ENCODE results near the gene GALR2. TPM values are rescaled to one million over a fixed set of nuclear protein-coding genes. Genes with fewer than 3 reads are reported as not detected.

Gene GALR2
- total and polyA plus RNA-seq, 9 of the 15 experiments (the other 6 are each of a cell fraction or from before 2014, with no cell fraction given), result 0.34 TPM; not detected in 8

DNA sequence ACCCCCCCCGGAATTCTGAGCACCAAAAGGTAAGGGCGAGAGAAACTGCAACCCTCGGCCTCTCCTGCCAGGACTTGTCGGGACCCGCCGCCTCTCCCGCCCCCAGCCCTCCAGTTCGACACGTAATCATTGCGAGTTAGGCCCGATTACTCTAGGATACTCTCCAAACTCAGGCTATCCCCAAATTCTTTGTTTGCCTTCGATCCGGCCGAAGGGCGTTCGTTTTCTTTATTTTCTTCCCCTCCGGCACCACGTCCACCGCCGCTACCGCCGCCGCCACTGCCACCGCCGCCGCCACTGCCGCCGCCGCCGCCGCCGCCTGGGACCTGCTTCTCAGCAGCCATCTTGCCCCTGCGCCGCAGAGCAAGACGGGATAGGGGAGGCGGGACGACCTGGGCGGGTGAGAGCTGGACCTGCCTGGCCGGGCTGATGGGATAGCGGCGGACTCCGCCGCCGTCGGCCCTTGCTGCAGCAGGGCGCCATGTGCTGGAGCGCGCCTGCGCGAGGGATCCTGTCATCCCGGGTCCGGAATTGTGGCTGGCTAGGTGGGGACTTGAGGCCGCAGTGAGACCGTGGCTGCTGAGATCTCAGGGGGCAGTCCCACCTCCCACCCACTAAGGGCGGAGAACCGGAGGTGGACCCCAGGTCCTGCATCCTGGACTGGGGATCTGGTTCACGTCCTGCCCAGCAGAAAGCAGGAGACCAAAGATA is 2.3 kb upstream of the GALR2 start, which contains the start of gene SRP68 (continued):
- TF ChIP-seq ZNF79 (CRISPR knock-in tag; IDR thresholded peaks at IDR 0.05; ENCODE audit: low read depth), result no peak
- peak; percentile 40 for TF ChIP-seq PCBP1 (IDR thresholded peaks at IDR 0.05; ENCODE audit: low read depth, low read length, poor library complexity, severe bottlenecking)
- no peak for TF ChIP-seq ZNF785 (CRISPR knock-in tag; IDR thresholded peaks at IDR 0.05)
- peak; percentile 100 for TF ChIP-seq POLR2G (IDR thresholded peaks at IDR 0.05; ENCODE audit: low read depth, low read length)
- TF ChIP-seq GABPB1 (CRISPR knock-in tag; IDR thresholded peaks at IDR 0.05), result peak; percentile 74
- TF ChIP-seq, protein P1, sequence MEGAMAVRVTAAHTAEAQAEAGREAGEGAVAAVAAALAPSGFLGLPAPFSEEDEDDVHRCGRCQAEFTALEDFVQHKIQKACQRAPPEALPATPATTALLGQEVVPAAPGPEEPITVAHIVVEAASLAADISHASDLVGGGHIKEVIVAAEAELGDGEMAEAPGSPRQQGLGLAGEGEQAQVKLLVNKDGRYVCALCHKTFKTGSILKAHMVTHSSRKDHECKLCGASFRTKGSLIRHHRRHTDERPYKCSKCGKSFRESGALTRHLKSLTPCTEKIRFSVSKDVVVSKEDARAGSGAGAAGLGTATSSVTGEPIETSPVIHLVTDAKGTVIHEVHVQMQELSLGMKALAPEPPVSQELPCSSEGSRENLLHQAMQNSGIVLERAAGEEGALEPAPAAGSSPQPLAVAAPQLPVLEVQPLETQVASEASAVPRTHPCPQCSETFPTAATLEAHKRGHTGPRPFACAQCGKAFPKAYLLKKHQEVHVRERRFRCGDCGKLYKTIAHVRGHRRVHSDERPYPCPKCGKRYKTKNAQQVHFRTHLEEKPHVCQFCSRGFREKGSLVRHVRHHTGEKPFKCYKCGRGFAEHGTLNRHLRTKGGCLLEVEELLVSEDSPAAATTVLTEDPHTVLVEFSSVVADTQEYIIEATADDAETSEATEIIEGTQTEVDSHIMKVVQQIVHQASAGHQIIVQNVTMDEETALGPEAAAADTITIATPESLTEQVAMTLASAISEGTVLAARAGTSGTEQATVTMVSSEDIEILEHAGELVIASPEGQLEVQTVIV (CRISPR knock-in tag; IDR thresholded peaks at IDR 0.05; ENCODE audit: borderline replicate concordance), result no peak
- TF ChIP-seq ZNF696 (CRISPR knock-in tag; conservative IDR thresholded peaks at IDR 0.05), result no peak
- TF ChIP-seq, protein P2, sequence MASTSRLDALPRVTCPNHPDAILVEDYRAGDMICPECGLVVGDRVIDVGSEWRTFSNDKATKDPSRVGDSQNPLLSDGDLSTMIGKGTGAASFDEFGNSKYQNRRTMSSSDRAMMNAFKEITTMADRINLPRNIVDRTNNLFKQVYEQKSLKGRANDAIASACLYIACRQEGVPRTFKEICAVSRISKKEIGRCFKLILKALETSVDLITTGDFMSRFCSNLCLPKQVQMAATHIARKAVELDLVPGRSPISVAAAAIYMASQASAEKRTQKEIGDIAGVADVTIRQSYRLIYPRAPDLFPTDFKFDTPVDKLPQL (IDR thresholded peaks at IDR 0.05; ENCODE audit: extremely low read depth, insufficient read length), result peak; percentile 10
- peak; percentile 99 for TF ChIP-seq ZNF76 (CRISPR knock-in tag; IDR thresholded peaks at IDR 0.05; ENCODE audit: borderline replicate concordance)
- TF ChIP-seq TARDBP (IDR thresholded peaks at IDR 0.05), result 0 out of 2 replicates have a peak, but pooled peaks have one; percentile 73
- no peak for TF ChIP-seq OTX1 (CRISPR knock-in tag; IDR thresholded peaks at IDR 0.05)
- TF ChIP-seq NUFIP1 (IDR thresholded peaks at IDR 0.05; ENCODE audit: partially characterized antibody), result no peak
- TF ChIP-seq, protein P3, sequence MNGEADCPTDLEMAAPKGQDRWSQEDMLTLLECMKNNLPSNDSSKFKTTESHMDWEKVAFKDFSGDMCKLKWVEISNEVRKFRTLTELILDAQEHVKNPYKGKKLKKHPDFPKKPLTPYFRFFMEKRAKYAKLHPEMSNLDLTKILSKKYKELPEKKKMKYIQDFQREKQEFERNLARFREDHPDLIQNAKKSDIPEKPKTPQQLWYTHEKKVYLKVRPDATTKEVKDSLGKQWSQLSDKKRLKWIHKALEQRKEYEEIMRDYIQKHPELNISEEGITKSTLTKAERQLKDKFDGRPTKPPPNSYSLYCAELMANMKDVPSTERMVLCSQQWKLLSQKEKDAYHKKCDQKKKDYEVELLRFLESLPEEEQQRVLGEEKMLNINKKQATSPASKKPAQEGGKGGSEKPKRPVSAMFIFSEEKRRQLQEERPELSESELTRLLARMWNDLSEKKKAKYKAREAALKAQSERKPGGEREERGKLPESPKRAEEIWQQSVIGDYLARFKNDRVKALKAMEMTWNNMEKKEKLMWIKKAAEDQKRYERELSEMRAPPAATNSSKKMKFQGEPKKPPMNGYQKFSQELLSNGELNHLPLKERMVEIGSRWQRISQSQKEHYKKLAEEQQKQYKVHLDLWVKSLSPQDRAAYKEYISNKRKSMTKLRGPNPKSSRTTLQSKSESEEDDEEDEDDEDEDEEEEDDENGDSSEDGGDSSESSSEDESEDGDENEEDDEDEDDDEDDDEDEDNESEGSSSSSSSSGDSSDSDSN (IDR thresholded peaks at IDR 0.05; ENCODE audit: borderline replicate concordance in 1 of 2, low read depth in 2 of 2, low read length in 2 of 2), result peak in 1 of 2 experiments; percentile 73; a peak in 1 of 4 replicates
- TF ChIP-seq ZNF121 (CRISPR knock-in tag; conservative IDR thresholded peaks at IDR 0.05), result no peak
- TF ChIP-seq ZNF764 (CRISPR knock-in tag; IDR thresholded peaks at IDR 0.05; ENCODE audit: low read depth), result no peak
- TF ChIP-seq HDAC6 (IDR thresholded peaks at IDR 0.05; ENCODE audit: low read depth, low read length), result no peak
- TF ChIP-seq GTF2A2 (tag; IDR thresholded peaks at IDR 0.05), result no peak
- no peak for TF ChIP-seq ZNF444 (CRISPR knock-in tag; IDR thresholded peaks at IDR 0.05)
- peak in 1 of 2 experiments; percentile 95; a peak in 2 of 4 replicates for TF ChIP-seq NONO (IDR thresholded peaks at IDR 0.05; ENCODE audit: low read depth in 2 of 2, low read length in 1 of 2)
- TF ChIP-seq, protein P4, sequence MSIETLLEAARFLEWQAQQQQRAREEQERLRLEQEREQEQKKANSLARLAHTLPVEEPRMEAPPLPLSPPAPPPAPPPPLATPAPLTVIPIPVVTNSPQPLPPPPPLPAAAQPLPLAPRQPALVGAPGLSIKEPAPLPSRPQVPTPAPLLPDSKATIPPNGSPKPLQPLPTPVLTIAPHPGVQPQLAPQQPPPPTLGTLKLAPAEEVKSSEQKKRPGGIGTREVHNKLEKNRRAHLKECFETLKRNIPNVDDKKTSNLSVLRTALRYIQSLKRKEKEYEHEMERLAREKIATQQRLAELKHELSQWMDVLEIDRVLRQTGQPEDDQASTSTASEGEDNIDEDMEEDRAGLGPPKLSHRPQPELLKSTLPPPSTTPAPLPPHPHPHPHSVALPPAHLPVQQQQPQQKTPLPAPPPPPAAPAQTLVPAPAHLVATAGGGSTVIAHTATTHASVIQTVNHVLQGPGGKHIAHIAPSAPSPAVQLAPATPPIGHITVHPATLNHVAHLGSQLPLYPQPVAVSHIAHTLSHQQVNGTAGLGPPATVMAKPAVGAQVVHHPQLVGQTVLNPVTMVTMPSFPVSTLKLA (conservative IDR thresholded peaks at IDR 0.05), result peak; percentile 76 to 86
- no peak for TF ChIP-seq SETDB1 (IDR thresholded peaks at IDR 0.05; ENCODE audit: low read length)

Data from K562 (cell line).